ENCODE measurements around the gene KRTAP24-1.

Gene KRTAP24-1

GRCh38 chr21:30282850-30283249, at the start of gene KRTAP24-1:
Gene KRTAP24-1 (minus strand): TSS chr21:30282950. CDS start chr21:30282932, 18 bp downstream.
- DNase-seq (ENCODE audit: low spot score): no peak

- DNase-seq (ENCODE audit: low spot score): no peak
These were observed 46.6 kb upstream of the KRTAP24-1 start for GRCh38 chr21:30329203-30329875.

DNA sequence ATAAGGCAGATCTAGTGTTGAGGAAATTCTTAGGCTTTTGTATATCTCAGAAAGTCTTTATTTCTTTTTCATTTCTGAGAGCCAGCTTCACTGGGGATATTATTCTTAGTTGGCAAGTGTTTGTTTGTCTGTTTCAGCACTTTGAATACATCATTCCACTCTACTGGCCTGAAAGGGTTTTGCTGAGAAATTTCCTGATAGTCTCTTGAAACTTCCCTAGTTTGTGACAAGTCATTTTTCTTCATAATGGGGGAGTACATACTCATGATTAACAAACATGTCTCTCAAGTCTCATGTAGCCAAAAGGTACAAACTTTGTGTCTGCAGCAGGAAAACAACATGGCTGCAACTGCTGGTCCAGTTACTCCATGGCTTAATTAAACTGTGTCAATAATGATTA, 43.6 kb upstream of the KRTAP24-1 start:
- no peak for DNase-seq (ENCODE audit: low spot score)

DNA sequence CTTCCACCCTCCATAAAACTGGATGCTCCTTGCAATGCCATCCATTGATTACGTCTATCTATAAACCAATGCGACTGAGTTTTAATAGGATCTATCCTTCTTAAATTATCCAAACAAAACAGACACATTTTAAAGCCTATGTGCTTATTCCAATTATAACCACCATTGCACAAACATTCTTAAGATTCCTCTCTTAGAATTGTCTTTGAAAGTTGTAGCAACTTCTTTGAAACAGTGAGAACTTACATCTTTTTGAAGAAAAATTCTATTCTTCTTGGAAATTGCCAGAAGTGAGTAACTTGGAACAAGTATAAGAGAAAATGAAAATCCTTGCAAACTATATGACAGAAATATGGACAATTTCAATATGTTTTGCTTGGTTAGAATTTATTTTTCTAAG, 37.5 kb upstream of the KRTAP24-1 start, which contains the start of gene KRTAP26-1:
Gene KRTAP26-1 (minus strand): TSS at position 101 of the 400 bp plus-strand sequence. CDS start 280 bp downstream, outside the sequence.
- no peak for DNase-seq (ENCODE audit: low spot score)

DNA sequence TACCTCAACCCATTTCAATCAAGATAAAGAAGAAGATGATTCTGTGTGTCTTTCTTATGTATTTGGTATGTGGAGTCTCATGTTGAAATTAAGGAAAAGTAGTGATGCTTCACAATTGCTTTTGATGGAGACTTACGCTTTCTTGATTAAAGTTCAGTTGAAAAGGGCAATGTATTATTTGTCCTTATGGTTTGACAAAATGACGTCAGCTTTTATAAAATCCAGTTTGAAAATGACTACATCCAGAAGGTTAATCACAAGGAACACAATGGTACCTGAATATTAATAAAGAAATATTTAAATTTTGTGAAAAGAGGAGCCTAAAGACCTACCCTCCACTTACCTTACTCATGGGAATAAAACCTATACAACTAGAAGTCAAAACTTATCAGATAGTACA, 33.0 kb upstream of the KRTAP24-1 start:
- DNase-seq (ENCODE audit: low spot score): no peak

DNA sequence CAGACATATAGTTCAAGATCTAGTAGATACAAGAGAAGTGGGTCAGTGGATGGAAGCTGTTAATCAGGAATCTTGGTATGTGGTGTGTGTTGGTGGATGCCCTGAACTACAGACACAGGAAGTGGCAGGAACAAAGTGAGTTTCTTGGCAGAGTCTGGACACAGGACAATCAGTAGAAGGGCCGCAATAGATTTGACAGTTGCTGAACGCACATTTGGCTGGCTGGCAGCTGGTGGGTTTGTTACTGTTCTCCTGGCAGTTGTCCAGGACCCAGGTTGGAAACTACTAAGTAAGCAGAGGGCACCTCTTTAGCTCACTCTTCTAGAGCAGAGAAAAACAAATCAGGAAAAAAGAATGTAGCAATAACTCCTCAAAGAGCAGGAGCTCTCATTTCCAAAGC, 24.1 kb upstream of the KRTAP24-1 start:
- DNase-seq (ENCODE audit: low spot score): no peak

DNA sequence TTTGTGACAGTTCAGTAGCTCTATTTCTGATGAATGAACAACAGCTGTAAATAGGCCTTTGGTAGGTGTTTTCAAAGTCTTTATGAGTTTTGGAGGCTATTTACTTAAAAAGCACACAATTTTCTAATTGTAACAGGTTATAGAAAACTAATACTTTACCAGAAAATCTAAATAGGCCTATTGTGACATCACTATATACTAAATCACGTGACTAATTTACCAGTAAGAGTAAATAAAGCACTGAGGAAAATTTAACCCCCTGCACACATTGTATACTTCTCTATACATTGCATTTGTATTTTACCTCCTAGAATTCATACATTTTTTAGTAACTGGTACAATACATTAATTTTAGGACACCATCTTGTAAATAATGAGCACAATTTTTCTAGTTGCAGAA, 22.4 kb upstream of the KRTAP24-1 start:
- no peak for DNase-seq (ENCODE audit: low spot score)

DNA sequence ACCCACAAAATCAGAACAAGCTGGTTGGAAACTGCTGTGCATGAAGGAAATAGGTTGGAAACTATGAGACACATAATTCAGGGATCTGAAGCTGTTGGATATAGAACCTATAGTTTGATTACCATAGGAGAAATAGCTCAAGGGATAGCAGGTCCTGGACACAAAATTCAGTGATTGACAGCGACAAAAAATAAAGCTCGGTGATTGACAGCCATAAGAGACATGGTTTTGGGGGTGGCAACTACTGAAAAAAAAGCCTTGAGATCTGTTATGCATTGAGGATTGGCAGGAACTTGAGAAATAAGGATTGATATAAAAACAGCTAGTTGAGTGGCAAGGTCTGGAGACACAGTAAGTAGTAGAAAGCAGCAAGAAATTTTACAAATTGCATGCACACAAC, 6.5 kb upstream of the KRTAP24-1 start, which contains the start of gene KRTAP25-1:
Gene KRTAP25-1 (minus strand): TSS at position 300 of the 400 bp plus-strand sequence. CDS start 24 bp downstream, at position 276.
- no peak for DNase-seq (ENCODE audit: low spot score)

GRCh38 chr21:30271611-30272010, 11.1 kb downstream of the KRTAP24-1 start:
- DNase-seq (ENCODE audit: low spot score): no peak

GRCh38 chr21:30271156-30271555, 11.6 kb downstream of the KRTAP24-1 start:
- DNase-seq (ENCODE audit: low spot score): no peak

GRCh38 chr21:30269803-30270530, 12.8 kb downstream of the KRTAP24-1 start:
- no peak for DNase-seq (ENCODE audit: low spot score)

DNA sequence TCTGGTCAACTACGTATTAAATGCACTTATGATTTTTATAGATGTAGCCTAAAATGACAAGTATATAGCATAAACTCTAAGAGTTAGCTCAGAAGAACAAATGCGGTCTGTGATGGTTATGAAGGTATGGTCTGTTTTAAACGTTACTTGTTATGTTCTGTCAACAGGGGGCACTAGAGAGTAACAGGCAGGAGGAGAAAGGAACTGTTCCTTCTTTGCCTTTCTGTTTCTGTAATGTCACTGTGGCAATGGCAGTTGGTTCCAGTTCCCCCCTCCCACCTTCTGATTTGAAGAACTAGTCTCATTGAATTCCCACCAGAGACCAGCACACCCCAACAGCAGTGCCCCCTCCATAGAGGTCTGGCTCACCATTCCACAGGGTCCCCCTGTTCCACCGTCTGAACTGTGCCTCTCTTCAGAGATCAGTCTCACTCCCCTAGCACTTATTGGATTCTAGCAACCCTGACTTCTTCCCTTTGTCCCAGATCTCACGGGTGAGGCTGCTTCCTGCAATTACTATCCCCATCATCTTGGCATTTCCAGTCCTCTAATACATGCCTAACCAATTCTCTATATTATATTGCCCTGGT, 14.0 kb downstream of the KRTAP24-1 start:
- DNase-seq (ENCODE audit: low spot score): no peak

DNA sequence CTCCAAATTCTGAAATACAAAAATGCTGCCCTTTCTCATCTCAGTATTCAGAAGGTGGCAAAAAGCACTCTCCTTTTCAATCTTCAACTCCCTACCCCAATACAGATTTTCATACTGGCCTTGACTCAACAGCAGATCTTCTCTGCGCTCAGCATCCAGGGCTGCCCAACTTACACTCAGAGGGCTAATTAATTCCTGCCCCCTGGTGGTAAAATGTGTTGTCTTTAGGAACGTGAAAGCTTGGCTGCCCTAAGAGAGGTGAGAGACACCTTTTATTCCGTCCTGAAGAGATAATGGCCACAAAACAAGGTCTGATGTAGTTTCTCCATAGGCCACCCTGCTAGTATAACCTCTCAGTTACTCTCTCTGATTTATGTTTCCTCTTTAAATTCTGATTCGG, 25.0 kb downstream of the KRTAP24-1 start:
- DNase-seq (ENCODE audit: low spot score): no peak

- no peak for DNase-seq (ENCODE audit: low spot score)
These were observed 26.6 kb downstream of the KRTAP24-1 start for GRCh38 chr21:30256100-30256499.

- DNase-seq (ENCODE audit: low spot score): no peak
These were observed 27.1 kb downstream of the KRTAP24-1 start for GRCh38 chr21:30255679-30256078.

DNA sequence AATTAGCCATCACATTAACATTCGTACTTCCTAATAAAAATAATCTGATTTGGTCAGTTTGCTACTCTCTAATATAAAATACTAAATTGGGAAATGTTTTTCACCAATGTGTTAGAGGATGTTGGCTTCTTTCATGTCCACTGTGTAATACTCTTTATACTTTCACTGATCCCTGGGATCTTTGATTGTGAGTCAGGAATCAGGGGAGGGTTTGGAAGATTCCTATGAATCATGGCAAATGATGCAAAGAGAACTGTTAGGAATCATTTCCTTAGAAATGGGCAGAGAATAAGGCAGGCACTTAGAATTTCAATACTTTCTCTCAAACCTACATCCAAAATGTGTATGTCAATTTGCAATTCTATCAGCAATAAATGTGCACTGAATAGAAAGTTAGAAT, 31.0 kb downstream of the KRTAP24-1 start:
- DNase-seq (ENCODE audit: low spot score): no peak

DNA sequence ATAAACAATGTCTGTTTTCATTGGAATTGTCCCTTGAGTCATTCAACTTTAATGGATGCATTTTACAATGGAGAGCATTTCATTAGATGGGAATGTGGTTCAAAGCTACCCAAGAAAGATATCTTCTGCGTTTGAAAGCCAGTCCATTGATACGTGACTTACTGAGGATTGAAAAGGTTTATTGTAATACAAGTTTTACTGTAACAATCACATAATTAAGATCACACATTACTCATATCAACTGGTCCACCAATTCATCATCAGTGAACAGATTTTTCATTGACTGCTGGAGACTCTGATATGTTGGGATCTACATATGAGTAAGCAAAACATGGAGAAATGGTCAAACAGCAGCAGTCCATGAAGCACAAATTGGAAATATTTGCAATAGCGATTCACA, 32.8 kb downstream of the KRTAP24-1 start:
- DNase-seq (ENCODE audit: low spot score): no peak

- no peak for DNase-seq (ENCODE audit: low spot score)
These were observed 33.9 kb downstream of the KRTAP24-1 start for GRCh38 chr21:30248844-30249243.

DNA sequence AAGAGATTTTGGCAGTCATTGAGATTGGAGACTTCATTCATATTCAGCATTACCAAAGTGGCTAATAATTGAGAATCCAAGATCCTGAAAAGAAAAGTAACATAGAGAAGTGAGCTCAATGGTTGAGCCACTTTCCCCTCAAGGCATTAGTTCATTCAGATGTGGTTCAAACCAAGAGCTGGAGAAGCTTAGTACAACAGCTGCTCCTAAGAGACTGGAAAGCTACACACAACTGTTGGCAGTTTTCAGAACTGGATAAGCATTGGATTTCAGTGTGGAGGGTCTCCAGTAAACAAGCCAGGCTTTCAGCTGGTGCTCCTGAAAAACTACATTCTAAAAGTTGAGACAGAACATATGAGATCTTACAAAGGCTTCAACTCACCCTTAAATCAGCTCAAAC, 37.7 kb downstream of the KRTAP24-1 start:
- no peak for DNase-seq (ENCODE audit: low spot score)

DNA sequence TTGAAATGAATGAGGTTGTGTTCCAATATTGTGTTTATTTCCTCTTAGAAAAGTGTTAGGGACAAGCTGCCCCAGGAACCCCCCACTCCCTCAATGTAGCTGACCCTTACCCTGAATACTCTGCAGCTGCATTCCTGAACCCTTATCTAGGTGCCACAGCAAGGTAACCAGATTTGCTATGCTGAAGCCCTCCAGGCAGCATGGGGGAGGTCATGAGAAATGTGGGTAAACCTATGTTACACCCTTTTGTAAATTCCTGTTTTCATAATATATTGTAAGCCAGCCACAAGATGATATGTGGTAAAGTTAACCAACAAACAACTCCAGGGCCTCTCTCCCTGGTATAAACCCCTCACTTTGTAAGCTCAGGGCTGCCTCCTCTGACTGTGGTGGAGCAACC, 39.1 kb downstream of the KRTAP24-1 start:
- DNase-seq (ENCODE audit: low spot score): no peak

DNA sequence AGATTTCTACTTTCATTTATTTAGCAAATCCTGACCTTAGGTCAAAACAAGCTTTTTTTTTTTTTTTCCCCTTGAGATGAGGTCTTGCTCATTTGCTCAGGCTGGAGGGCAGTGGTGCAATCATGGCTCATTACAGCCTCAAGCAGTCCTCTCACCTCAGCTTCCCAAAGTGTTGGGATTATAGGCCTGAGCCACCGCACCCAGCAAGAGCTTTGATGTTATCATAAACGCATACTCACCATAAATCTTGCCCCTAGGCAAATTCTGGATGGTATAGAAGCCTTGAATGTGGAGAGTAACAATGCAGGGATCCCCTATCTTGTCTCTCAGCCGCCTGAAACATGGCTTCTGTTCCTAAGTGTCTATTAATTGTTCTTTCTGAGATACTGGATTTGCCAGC, 42.1 kb downstream of the KRTAP24-1 start:
- DNase-seq (ENCODE audit: low spot score): no peak

DNA sequence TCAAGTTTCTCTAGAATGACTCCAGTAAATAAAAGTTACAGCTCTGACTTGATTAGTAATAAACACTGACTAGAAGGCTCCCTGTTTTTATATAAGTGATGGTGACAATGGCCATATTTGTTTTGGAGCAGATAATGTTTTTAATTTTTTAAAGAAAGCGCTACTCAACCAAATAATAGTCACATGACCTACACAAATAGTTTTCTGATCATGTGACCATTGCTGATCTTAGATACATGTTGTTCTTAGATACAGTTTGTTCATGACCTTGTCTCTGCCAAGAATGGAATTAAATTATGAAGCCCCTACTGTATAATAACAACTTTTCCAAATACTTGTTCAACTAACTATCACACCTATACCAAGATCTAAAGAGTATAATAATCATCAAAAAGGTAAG, 44.6 kb downstream of the KRTAP24-1 start:
- no peak for DNase-seq (ENCODE audit: low spot score)

GRCh38 chr21:30234643-30235042, 48.1 kb downstream of the KRTAP24-1 start:
- no peak for DNase-seq (ENCODE audit: low spot score)

All from CD4-positive, alpha-beta T cell treated with Interleukin-15 for 4 hours (primary cell).